Brain microvascular endothelial cell (primary cell): ENCODE data around the gene FOLR2.
"Not testable (repeated sequence)": the region's sequence is repeated elsewhere in the genome, so short reads cannot be mapped to it uniquely, and the experiment has no call there.

Source experiments
- DNase-seq: peaks from one replicate; pipeline ENCODE4 v3.0.0-alpha.2; 2020
- H3K27ac ChIP-seq: fragments of 250-450 bp; sonication (Bioruptor Pico); 2 replicates; pipeline ENCODE4 v1.5.1; 2020; ENCODE audit warnings: mild to moderate bottlenecking, moderate library complexity
- H3K27me3 ChIP-seq: fragments of 250-450 bp; sonication (Bioruptor Pico); replicated peaks from 2 replicates; pipeline ENCODE4 v1.5.1; 2020; ENCODE audit warnings: mild to moderate bottlenecking
- H3K36me3 ChIP-seq: fragments of 250-450 bp; sonication (Bioruptor Pico); replicated peaks from 2 replicates; pipeline ENCODE4 v1.5.1; 2020; ENCODE audit warnings: mild to moderate bottlenecking
- H3K4me3 ChIP-seq: 2 replicates; pipeline ENCODE4 v1.5.1; 2011; ENCODE audit warnings: low read depth, mild to moderate bottlenecking, control low read depth, low read length, moderate library complexity
- in situ Hi-C: cut with HindIII; loops from 2 replicates; pipeline ENCODE4 v1.10.0; 2017; ENCODE audit warnings: low sequenced_read_pairs, low pct_ligation_motif_present
- TF ChIP-seq, protein P1 (sequence below): IDR thresholded peaks from 2 replicates; pipeline ENCODE4 v1.5.1; 2011; ENCODE audit warnings: low read depth, mild to moderate bottlenecking, moderate library complexity, low read length, control low read depth, inconsistent platforms; ENCODE audit errors: missing control alignments

FOLR2 gene

DNA sequence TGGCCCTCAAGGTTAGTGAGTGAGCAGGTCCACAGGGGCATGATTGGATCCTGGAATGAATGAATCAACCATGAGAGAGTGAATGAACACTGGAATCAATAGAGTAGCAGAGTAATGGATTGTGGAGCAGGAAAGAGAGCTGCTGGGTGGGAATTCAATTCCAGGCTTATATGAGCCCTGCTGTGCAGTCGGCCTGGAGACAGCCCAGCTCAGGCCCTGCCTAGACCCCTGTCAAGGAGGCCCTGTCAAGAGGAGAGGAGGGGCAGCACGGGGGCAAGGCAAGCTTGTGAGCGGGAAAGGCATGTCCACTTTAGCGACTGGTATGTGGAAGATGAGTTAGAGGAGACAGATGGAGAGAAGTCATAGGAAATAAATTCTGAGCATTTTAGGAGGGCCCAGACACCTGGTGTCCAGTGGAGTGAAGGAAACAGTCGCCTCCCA, 25.9 kb upstream of the FOLR2 start:
- TF ChIP-seq, protein P1, sequence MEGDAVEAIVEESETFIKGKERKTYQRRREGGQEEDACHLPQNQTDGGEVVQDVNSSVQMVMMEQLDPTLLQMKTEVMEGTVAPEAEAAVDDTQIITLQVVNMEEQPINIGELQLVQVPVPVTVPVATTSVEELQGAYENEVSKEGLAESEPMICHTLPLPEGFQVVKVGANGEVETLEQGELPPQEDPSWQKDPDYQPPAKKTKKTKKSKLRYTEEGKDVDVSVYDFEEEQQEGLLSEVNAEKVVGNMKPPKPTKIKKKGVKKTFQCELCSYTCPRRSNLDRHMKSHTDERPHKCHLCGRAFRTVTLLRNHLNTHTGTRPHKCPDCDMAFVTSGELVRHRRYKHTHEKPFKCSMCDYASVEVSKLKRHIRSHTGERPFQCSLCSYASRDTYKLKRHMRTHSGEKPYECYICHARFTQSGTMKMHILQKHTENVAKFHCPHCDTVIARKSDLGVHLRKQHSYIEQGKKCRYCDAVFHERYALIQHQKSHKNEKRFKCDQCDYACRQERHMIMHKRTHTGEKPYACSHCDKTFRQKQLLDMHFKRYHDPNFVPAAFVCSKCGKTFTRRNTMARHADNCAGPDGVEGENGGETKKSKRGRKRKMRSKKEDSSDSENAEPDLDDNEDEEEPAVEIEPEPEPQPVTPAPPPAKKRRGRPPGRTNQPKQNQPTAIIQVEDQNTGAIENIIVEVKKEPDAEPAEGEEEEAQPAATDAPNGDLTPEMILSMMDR: no peak
- Histone ChIP-seq H3K4me3 (no peak overlapping the region), H3K27ac (no peak overlapping the region), H3K36me3 (no peaks in the 10 kb centered on the region), H3K27me3 (no peaks in the 10 kb centered on the region)
- in situ Hi-C loops: no loop called here
- DNase-seq: no peak

DNA sequence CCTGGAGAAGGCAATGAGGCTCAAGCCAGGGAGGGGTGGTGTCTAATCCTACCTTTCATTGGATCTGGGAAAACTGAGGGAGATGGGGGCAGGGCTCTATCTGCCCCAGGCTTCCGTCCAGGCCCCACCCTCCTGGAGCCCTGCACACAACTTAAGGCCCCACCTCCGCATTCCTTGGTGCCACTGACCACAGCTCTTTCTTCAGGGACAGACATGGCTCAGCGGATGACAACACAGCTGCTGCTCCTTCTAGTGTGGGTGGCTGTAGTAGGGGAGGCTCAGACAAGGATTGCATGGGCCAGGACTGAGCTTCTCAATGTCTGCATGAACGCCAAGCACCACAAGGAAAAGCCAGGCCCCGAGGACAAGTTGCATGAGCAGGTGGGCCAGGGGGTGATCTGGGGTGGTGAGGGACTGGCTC, 24.6 kb upstream of the FOLR2 start, which contains the start of gene FOLR1:
Gene FOLR1, plus strand, starts transcription at position 180 of the 421 bp plus-strand sequence. Its CDS starts 34 bp downstream, at position 214.
- Histone ChIP-seq H3K4me3 (no peak within 1 kb of the TSS), H3K27me3 (no peaks in the 10 kb centered on the region), H3K36me3 (no peaks in the 10 kb centered on the region), H3K27ac (no peak within 1 kb of the TSS)
- DNase-seq: no peak
- in situ Hi-C loops: no loop called here
- TF ChIP-seq, protein P1: no peak

DNA sequence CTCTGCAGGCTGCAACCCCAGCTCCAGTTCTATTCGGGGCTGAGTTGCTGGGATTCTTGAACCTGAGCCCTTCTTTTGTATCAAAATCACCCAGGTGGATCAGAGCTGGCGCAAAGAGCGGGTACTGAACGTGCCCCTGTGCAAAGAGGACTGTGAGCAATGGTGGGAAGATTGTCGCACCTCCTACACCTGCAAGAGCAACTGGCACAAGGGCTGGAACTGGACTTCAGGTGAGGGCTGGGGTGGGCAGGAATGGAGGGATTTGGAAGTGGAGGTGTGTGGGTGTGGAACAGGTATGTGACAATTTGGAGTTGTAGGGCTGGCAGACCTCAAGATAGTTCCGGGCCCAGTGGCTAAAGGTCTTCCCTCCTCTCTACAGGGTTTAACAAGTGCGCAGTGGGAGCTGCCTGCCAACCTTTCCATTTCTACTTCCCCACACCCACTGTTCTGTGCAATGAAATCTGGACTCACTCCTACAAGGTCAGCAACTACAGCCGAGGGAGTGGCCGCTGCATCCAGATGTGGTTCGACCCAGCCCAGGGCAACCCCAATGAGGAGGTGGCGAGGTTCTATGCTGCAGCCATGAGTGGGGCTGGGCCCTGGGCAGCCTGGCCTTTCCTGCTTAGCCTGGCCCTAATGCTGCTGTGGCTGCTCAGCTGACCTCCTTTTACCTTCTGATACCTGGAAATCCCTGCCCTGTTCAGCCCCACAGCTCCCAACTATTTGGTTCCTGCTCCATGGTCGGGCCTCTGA, 20.9 kb upstream of the FOLR2 start:
- no peak for DNase-seq
- in situ Hi-C loops: no loop called here
- Histone ChIP-seq H3K27ac (no peak overlapping the region), H3K4me3 (no peak overlapping the region), H3K36me3 (no peaks in the 10 kb centered on the region), H3K27me3 (no peaks in the 10 kb centered on the region)
- TF ChIP-seq, protein P1: no peak

DNA sequence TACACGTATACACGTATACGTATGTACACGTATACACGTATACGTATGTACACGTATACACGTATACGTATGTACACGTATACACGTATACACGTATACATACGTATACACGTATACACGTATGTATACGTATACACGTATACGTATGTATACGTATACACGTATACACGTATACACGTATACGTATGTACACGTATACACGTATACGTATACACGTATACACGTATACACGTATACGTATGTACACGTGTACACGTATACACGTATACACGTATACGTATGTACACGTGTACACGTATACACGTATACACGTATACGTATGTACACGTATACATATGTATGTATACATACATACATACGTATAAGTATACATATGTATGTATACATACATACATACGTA, 15.1 kb upstream of the FOLR2 start:
- H3K4me3 ChIP-seq, H3K36me3 ChIP-seq, H3K27me3 ChIP-seq, H3K27ac ChIP-seq, DNase-seq, in situ Hi-C loops: not testable (repeated sequence)

DNA sequence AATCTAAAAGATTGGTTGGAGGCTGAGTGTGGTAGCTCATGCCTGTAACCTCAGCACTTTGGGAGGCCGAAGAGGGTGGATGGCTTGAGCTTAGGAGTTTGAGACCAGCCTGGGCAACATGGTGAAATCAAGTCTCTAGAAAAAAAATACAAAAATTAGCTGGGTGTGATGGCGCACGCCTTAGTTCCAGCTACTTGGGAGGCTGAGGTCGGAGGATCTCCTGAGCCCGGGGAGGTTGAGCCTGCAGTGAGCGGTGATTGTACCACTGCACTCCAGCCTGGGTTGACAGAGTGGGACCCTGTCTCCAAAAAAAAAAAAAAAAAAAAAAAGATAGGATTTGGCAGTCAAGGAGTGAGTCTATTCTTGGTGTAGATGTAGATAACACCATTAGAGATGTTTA, 14.0 kb upstream of the FOLR2 start:
- in situ Hi-C loops: no loop called here
- no peak for DNase-seq
- Histone ChIP-seq H3K27me3 (no peaks in the 10 kb centered on the region), H3K4me3 (no peak overlapping the region), H3K36me3 (no peaks in the 10 kb centered on the region), H3K27ac (no peak overlapping the region)
- TF ChIP-seq, protein P1: no peak

DNA sequence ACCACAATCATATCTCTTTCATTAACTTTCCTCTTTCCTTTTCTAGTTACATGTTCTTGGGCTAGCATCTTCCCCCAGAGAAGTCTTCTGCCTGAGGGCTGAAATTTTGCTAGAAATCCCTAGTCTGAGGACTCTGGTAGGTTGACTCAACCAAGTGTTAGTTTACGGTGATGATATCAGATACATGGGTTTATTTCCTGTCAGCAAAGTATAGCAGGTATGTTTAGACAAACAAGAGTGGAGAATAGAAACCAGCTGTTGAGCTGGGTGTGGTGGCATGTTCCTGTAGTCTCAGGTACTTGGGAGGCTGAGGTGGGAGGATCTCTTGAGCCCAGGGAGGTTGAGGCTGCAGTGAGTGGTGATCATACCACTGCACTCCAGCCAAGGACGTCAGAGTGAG, 13.4 kb upstream of the FOLR2 start:
- no peak for DNase-seq
- in situ Hi-C loops: no loop called here
- TF ChIP-seq, protein P1: no peak
- no peaks in the 10 kb centered on the region for H3K27me3 ChIP-seq
- no peaks in the 10 kb centered on the region for H3K36me3 ChIP-seq
- H3K27ac ChIP-seq: no peak overlapping the region
- H3K4me3 ChIP-seq: no peak overlapping the region
